HL-60/S4 treated with phorbol 12-myristate 13-acetate at 8.2 ng/mL for 4 days and 3 days (cell line): ENCODE results near the gene ATXN7.

Experiments
- in situ Hi-C: fragments of 300-500 bp; cut with MboI; formaldehyde crosslinking; loops from 2 replicates; pipeline ENCODE4 v1.15.0; 2022; ENCODE audit warnings: low sequenced_read_pairs

ATXN7 gene

GRCh38 chr3:64010199-64010598 is 146.5 kb downstream of the ATXN7 start:
- in situ Hi-C loops, result no loop called here

- in situ Hi-C loops, result no loop called here
Observed at GRCh38 chr3:64011685-64012084, 148.0 kb downstream of the ATXN7 start.

GRCh38 chr3:64016941-64017620 is 153.4 kb downstream of the ATXN7 start:
- in situ Hi-C loops, result no loop called here

- in situ Hi-C loops, result no loop called here
Observed at GRCh38 chr3:64019271-64019670, 155.6 kb downstream of the ATXN7 start.

GRCh38 chr3:64019879-64020278 is 156.2 kb downstream of the ATXN7 start:
- in situ Hi-C loops, result no loop called here

GRCh38 chr3:64021922-64022321 is 158.3 kb downstream of the ATXN7 start:
- in situ Hi-C loops, result no loop called here

- in situ Hi-C loops, result no loop called here
Observed at GRCh38 chr3:64022451-64023186, 159.0 kb downstream of the ATXN7 start.

GRCh38 chr3:64023187-64023860 is 159.7 kb downstream of the ATXN7 start, which contains the start of gene PSMD6:
Gene PSMD6 (minus strand): TSS chr3:64023494. CDS start chr3:64023419, 75 bp downstream.
- in situ Hi-C loops, result no loop called here

GRCh38 chr3:64023861-64024223 is 160.2 kb downstream of the ATXN7 start:
- in situ Hi-C loops, result no loop called here

GRCh38 chr3:64026346-64026745 is 162.7 kb downstream of the ATXN7 start:
- in situ Hi-C loops, result loop anchor here (25.0 kb wide), 1 partner anchor 461 kb away; no protein-coding TSS in a partner anchor

GRCh38 chr3:64027658-64028057 is 164.0 kb downstream of the ATXN7 start:
- in situ Hi-C loops, result loop anchor here (25.0 kb wide), 1 partner anchor 460 kb away; no protein-coding TSS in a partner anchor

- in situ Hi-C loops, result loop anchor here (25.0 kb wide), 1 partner anchor 459 kb away; no protein-coding TSS in a partner anchor
Observed at GRCh38 chr3:64028754-64029153, 165.1 kb downstream of the ATXN7 start.

- in situ Hi-C loops, result loop anchor here (25.0 kb wide), 1 partner anchor 458 kb away; no protein-coding TSS in a partner anchor
Observed at GRCh38 chr3:64029287-64029686, 165.6 kb downstream of the ATXN7 start.

- in situ Hi-C loops, result loop anchor here (25.0 kb wide), 1 partner anchor 457 kb away; no protein-coding TSS in a partner anchor
Observed at GRCh38 chr3:64030741-64031140, 167.1 kb downstream of the ATXN7 start.

GRCh38 chr3:64031540-64032508 is 168.2 kb downstream of the ATXN7 start:
- in situ Hi-C loops, result loop anchor here (25.0 kb wide), 1 partner anchor 455 kb away; no protein-coding TSS in a partner anchor

- in situ Hi-C loops, result loop anchor here (25.0 kb wide), 1 partner anchor 454 kb away; no protein-coding TSS in a partner anchor
Observed at GRCh38 chr3:64033069-64033468, 169.4 kb downstream of the ATXN7 start.

GRCh38 chr3:64037084-64037483 is 173.4 kb downstream of the ATXN7 start:
- in situ Hi-C loops, result loop anchor here (25.0 kb wide), 1 partner anchor 450 kb away; no protein-coding TSS in a partner anchor

GRCh38 chr3:64038253-64038767 is 174.6 kb downstream of the ATXN7 start:
- in situ Hi-C loops, result loop anchor here (25.0 kb wide), 1 partner anchor 449 kb away; no protein-coding TSS in a partner anchor

- in situ Hi-C loops, result loop anchor here (25.0 kb wide), 1 partner anchor 448 kb away; no protein-coding TSS in a partner anchor
Observed at GRCh38 chr3:64039332-64039731, 175.7 kb downstream of the ATXN7 start.
